GM10266 (cell line): ENCODE data around the gene XCL1.
A peak's percentile ranks its signal among the peaks of the same experiment; 100 is the strongest.

Experiments used
- DNase-seq: peaks from one replicate; pipeline ENCODE4 v3.0.0; 2012; ENCODE audit errors: extremely low spot score
- TF ChIP-seq, protein P1 (sequence below): IDR thresholded peaks from 2 replicates; pipeline ENCODE4 v1.5.1; 2012; ENCODE audit warnings: mild to moderate bottlenecking, low read depth; ENCODE audit not compliant: control insufficient read depth, insufficient read depth; ENCODE audit errors: missing control alignments

Gene XCL1

DNA sequence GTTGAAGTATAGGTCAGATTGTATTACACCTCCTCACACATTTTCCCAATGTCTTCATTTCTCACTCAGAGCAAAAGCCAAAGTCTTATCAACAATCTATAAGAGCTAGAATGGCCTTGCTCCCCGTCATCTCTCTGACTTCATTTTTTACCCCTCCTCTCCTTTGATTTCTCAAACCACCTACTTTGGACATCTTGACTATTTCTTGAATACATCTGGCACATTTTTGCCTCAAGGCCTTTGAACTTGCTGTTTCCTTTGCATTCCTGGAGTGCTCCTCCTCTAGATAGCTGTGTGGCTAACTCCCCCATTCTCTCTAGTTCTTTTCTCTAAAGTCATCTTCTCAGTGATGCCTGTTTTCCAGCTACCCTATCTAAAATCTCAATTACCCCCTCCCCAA, 25.4 kb upstream of the XCL1 start:
- DNase-seq, result no peak

DNA sequence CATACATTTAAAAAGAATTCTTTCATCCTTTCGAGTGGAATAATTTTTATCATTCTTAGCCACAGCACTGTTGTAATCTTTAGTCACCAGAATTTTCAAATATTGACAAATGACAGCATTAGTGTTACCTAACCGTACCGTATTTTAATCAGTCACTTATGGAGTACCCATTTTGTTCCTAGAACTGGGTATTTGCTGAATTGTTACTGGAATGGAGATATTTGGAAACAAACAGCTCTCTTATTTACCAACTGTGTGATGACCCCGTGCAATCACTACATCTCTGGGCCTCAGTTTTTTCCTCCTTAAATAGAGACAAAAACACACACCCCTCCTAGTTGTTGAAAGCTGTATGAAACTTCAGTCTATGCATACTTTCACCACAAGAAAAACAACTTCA, 24.7 kb upstream of the XCL1 start:
- DNase-seq, result no peak
- TF ChIP-seq, protein P1, sequence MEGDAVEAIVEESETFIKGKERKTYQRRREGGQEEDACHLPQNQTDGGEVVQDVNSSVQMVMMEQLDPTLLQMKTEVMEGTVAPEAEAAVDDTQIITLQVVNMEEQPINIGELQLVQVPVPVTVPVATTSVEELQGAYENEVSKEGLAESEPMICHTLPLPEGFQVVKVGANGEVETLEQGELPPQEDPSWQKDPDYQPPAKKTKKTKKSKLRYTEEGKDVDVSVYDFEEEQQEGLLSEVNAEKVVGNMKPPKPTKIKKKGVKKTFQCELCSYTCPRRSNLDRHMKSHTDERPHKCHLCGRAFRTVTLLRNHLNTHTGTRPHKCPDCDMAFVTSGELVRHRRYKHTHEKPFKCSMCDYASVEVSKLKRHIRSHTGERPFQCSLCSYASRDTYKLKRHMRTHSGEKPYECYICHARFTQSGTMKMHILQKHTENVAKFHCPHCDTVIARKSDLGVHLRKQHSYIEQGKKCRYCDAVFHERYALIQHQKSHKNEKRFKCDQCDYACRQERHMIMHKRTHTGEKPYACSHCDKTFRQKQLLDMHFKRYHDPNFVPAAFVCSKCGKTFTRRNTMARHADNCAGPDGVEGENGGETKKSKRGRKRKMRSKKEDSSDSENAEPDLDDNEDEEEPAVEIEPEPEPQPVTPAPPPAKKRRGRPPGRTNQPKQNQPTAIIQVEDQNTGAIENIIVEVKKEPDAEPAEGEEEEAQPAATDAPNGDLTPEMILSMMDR, result no peak

More for the DNA sequence above, 25.4 kb upstream of the XCL1 start:
- TF ChIP-seq, protein P1, result no peak

DNA sequence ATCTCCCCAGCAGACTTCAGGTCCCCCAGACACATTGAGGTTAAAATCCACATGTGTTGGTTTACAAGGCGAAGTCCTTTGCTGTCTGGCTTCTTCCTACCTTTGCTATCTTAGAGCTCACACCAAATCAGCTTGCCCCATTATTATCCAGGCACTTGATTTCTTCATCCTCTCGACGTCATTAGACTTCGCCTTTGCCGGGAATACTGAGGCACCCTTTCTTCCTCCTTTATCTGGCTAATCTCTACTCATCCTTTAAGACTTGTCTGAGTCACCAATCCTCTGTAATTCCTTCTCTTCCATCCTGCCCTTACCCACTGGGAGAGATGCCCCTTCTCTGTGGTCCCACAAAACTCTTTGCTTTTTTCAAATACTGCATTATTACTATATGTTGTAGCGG, 23.4 kb upstream of the XCL1 start:
- no peak for DNase-seq
- TF ChIP-seq, protein P1, result no peak

DNA sequence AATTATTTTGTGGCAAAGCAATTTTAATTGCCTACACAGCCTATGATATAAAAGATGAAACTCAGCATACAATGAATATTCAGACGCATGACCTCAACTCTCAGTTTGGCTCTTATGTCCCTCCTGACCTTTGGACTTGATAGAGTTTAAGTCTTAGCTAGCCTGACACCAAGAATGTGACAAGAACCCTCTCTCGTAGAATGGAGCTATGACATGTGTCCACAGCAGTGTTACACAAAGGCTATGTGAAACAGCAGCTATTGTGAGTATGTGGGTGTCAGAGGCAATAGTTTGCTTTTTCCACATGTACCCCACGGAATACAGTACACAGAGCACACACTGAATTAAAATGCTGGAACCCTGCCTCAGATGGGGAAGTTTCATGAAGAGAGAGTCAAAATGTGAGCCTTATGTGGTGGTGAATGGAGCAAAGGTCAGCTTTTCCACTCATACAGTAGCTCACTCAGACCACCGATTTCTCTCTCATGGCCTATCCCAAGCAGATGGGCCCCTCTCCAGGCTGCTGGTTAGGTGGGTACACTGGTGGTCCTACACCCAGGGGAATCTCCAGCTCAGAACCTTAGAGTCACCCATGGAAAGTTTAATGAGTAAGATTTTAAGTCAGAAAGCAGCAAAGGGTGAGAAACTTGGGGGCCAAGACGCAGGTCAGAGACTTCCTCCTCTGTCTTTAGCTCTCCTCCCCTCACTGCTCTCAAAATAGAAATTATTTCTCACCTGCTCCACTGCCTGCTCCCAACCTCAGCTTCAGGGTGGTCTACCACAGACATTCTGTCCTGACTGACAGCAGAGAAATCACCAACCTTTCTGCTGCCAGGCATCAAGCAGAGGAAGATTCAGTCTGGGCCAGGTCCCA, 22.5 kb upstream of the XCL1 start:
- TF ChIP-seq, protein P1, result no peak
- DNase-seq, result peak; percentile 29

- DNase-seq, result no peak
- TF ChIP-seq, protein P1, result no peak
These were observed 21.6 kb upstream of the XCL1 start for GRCh38 chr1:168554603-168555483.

- TF ChIP-seq, protein P1, result no peak
- no peak for DNase-seq
These were observed 20.8 kb upstream of the XCL1 start for GRCh38 chr1:168555508-168556046.
